Anterior cingulate cortex (tissue), 58 donors: ENCODE measurements around the gene TUBB2A.
A peak's percentile ranks its signal among the peaks of the same experiment; 100 is the strongest.
"Not testable (repeated sequence)": the region's sequence is repeated elsewhere in the genome, so short reads cannot be mapped to it uniquely, and the experiment has no call there.

ENCODE experiments used
- DNase-seq, 58 donors: peaks; one replicate each; lab custom pipeline; 2025; lab: John Stamatoyannopoulos, UW

The TUBB2A gene

DNA sequence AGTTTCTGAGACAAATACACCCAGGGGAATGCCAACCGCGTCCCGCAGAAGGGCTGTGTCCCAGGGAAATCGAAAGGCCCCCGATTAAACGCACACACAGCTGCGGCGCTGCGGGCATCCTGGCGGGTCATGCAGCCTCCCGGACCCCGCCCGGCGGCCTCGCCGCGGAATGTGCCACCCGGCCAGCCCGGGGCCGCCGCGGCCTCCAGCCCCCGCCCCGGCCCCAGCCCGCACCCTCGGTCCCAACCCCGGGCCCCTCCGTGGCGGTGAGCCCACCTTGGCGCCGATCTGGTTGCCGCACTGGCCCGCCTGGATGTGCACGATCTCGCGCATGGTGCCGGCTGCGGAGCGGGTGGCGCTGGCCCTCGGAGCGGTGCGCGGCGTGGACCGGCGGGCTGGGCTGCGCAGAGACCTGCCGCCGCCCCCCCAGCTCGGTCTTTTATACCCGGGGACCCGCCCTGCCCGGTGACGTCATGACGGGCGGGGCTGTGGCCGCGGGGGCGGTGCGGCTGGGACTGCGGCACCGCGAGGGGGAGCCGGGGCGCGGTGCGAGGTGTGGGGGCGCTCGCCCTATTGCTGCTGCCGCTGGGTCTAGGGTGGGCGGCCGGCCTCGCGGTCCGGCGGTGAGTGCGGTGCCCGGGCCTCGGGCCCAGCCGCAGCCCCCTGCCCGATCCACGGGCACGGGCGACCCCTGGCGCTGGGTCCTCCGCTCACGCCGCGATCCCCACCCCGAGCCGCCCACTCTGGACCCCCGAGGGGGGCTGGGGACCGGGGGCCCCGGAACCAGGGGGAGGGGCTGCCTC, at the start of gene TUBB2A:
Gene TUBB2A, minus strand, starts transcription at position 414 of the 803 bp plus-strand sequence. Its CDS starts 81 bp downstream, at position 333.
- peak in 55 of 58 donors; percentile 27 to 94 (median 78) for DNase-seq

DNA sequence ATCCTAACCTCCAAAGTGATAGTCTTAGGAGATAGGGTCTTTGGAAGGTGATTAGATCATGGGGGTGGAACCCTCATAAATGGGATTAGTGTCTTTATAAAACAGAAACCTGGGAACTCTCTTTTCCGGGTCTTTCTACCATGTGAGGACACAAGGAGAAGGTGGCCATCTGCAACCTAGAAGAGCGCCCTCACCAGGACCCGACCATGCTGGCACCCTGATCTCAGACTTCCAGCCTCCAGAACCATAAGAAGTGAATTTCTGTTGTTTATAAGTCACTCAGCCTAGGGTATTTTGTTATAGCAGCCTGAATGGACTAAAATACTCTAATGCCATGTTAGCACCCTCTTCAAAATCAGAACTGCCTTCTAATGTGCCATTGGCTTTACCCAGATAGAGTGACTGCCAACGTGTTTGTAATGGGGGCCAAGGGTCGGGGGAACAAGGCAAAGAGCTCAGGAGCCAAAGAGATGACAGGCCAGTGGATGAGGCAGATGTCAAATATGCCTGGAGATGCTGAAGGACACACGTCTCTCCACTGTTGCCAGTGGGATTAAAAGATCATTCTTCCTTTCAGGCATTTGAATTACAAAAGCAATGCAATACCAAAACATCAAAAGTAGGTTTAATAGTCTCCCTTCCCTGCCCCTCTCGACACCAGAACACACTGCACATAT, 49.1 kb upstream of the TUBB2A start:
- no peak for DNase-seq

DNA sequence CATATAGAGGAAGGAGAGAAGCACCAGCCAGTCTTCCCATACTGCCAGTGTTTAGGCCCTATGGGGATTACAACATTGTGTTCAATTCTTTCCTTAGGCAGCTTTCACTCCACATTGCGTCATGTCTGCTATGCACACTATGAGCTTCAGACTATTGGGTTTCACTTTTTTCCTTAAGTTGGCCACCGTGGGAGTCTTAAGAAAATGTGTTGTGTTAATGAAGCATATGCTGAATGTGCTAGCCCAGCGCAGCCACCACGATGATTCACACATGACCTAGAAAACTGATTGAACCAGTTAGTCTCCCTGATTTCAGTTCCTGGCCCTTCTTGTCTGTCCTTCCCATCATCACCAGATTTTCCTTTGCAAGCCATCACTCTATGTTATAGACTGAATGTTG, 48.6 kb upstream of the TUBB2A start:
- peak in 6 of 58 donors; percentile 5 to 53 (median 18) for DNase-seq

DNA sequence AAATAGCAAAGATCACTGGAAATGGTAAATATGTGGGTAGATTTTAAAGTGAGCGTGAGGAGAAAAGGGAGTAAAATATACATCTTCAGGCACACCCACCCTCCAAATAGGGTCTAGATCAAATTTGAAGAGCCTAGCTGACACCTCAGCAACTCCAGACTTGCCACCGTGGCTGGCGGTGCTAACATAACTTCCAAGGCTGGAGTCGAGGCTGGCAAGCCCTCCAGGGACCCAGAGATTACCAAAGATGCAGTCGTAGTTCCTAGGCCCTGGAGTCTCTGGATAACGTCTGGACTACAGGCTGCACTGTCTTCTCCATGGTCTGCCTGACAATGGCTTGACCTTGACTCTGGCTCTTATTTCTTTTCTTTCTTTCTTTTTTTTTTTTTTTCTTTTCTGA, 47.6 kb upstream of the TUBB2A start:
- DNase-seq = no peak

DNA sequence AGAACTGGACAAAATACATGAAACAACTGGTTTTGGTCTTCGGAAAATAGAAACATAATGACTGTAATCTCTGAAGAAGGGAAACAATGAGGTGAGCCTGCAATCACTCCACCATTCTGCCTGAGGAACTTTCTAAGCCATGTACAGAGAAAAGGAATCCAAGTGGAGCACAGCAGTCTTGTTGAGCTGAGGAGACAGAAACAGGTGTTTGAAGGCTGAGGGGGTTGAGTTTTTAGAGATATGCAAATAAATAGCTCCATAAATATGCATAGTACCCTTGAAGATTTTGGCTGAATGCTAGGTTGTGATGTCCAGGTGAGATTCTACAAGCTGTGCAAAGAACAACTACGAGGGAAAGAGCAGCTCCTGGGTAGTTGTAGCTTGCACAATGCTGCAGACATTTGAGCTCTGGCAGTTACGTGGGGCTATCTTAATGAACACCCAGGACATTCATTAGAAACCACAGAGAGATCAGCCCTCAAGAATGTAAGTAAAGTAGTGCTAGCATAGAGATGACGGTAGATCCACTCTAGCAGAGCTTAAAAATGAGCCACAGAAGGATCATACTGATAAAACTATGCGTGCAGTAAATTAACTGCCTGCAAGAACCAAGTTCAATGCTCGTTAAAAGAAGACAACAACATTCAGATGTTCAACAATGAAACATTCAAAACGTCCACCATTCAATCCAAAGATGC, 45.8 kb upstream of the TUBB2A start:
- DNase-seq = no peak

DNA sequence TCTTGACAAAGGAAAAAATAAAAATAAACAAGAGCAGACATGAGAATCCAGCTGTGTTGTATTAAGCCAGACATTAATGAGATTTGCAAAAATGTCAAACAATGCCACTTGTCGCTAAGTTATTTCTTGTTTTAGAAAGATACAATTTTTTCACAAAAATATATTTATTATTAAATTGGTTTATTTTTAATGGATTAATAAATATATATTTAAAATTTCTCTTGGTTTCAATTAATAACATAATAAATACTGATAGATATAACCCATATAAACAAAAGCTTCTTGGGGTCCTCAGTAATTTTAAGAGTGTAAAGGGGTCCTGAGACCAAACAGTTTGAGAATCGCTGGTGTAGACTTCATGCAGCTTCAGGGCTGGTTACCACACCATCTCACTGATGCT, 44.0 kb upstream of the TUBB2A start:
- DNase-seq = no peak

DNA sequence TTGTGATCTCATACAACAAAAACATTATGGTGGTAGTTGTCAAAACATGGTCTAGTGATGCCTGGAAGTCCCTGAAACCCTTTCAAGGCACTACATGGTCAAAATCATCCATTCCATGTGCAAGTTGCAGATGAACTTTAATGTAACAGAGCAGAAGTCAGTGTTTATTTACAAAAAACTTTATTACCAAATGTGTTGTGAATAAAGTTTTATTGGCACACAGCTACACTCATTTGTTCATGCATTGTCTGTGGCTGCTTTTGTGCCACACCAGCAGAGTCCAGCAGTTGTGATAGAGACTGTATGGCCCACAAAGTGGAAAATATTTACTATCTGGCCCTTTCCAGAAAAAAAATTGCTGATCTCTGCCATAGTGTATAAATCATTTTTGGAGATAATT, 43.3 kb upstream of the TUBB2A start:
- no peak for DNase-seq

DNA sequence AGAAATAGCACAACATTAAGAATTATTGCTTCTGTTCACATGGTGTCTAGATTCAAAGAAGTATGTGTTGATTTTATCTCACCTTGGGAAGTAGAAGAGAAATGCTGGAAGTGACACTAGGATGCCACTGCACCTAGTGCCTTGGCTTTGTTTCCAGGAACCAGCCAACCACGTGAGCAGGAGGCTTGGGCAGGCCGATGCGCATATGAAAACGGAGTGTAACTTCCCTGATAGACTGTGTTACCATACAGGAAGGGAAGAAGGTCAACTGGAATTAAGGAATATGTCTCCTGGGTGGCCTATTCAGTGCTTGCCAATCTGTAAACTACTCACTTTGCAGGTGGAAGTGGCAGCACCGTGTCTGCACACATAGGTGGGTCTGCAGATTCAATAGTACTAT, 42.0 kb upstream of the TUBB2A start:
- DNase-seq = no peak

DNA sequence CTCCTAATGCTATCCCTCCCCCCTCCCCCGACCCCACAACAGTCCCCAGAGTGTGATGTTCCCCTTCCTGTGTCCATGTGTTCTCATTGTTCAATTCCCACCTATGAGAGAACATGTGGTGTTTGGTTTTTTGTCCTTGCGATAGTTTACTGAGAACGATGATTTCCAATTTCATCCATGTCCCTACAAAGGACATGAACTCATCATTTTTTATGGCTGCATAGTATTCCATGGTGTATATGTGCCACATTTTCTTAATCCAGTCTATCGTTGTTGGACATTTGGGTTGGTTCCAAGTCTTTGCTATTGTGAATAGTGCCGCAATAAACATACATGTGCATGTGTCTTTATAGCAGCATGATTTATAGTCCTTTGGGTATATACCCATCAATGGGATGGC, 40.4 kb upstream of the TUBB2A start:
- not testable (repeated sequence) for DNase-seq

DNA sequence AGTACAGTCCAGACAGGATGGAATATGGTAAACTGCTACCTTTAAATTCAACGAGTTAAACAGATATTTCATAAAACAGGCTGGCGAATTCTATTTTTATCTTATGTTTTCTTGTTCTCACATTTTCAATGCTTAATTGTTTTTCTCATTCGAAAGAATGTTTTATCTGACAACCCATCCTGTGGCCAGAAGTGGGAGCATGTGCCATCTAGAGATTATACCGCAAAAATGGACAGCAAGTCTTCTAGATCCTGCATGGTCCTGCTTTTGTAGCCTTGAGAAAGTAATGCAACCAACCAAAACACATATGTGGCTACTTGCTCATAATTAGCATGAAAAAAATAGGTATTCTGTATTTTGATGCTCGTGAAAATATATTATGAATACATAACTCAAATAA, 39.4 kb upstream of the TUBB2A start:
- DNase-seq = no peak

DNA sequence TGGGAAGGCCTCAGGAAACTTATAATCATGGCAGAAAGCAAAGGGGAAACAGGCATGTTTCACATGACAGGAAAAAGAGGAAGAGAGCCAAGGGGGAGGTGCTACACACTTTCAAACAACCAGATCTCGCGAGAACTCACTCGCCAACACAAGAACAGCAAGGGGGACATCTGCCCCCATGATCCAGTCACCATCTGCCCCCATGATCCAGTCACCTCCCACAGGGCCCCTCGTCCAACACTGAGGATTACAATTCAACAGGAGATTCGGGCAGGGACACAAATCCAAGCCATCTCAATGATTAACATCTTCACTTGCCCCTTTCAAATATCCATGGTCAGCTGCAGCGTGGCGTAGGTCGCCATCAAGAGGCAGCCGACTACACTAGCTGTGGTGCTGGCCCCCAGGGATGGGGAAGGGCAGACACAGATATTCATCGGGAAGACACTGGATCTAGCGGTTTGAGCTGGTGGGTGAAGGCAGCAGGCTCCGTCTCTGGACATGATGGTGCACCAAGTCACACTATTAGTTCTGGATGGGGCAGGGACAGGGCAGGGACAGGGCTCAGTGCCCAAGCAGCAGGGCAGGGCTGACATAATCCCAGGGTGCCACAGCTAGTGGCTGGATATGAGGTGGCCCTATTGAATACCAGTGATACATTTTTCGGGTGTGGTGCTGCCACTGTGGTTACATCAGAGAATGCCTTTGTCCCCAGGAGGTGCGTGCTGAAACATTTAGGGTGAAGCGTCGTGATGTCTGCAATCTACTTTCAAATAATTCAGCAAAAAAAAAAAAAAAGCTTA, 38.6 kb upstream of the TUBB2A start:
- DNase-seq = peak in 26 of 58 donors; percentile 13 to 67 (median 40)

DNA sequence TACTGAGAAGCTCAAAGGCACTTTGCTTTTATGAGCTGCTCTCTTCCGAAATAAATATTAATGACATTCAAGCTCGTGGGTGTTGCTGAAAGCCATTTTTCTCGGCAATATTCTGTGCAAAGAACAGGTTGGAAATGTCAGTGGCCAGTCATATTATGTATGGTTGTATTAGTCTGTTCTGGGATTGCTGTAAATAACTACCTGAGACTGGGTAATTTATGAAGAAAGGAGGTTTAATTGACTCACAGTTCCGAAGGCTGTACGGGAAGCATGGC, 38.0 kb upstream of the TUBB2A start:
- no peak for DNase-seq

DNA sequence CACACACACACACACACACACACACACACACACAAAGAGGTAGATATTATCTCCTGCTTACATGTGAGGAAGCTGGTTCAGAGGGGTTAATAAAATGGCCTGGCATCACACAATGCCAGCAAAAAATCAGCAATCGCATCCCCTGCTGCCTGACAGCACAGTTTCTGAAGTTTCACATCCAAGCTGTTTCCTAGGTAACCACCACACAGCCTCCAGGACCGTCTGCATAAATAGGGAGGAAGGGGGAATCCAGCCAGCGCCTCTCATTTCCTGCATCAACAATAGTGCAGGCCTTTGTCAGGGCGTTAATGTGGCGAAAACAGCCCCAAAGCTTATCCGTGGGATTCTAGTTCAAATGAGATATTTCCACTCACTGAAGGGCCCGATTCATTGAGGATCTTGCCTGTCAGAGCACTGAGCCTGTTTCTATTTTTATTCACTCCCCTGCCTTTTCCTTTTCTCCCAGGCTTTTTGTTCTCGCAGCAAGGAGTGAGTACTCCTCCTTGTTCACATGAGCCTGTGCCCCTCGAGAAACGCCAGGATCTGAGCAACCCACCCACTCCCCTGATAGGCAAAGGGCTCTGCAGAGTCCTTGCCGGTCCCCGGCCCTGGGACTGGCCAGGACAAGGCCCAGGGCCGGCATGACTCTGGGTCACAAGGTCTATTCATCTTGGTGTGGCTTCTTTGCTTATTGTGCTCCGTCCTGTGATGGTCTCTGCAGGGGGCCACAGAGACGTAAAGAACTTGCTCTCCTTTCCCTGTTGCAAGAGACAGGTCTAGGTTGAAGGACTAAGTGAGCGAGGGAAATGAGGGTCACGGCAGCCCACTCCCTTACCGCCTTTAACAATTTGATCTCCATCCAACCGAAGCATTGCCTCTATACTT, 37.4 kb upstream of the TUBB2A start:
- DNase-seq = peak in 57 of 58 donors; percentile 25 to 97 (median 75)

DNA sequence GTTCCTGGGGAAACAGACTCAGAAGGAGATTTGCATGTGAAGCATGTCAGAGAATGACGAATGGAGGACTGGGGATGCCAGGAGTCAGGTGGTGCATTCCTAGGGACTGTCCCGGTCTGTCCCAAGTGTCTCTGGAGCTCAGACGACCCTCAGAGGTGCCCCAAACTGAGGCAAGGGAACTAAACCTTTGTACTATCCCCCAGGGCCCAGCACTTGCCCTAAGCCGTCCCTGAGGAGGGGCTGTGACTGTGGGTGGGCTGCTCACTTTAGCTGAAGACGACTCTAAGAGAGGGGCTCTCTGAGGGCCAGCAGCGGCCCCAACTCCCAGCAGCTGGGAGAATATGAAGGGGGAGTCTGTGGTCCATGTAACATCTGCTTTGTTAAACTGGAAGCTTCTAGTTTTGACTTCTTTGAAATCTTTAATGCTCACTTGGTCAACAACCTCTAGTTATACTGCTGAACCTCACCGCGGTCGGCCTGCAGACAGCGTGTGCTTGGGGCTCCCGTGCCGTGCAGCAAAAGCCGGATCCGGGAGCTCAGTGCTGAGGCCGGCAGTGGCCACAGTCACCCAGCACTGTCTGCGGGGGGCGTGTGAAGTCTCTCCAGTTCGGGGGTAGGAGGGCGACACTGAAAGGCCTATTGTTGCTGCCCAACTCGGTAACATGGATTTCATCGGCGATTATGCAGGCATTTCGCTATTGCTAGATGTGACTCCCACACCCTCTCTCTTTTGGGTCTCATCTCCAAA, 35.9 kb upstream of the TUBB2A start:
- DNase-seq = peak in 14 of 58 donors; percentile 7 to 28 (median 11)

DNA sequence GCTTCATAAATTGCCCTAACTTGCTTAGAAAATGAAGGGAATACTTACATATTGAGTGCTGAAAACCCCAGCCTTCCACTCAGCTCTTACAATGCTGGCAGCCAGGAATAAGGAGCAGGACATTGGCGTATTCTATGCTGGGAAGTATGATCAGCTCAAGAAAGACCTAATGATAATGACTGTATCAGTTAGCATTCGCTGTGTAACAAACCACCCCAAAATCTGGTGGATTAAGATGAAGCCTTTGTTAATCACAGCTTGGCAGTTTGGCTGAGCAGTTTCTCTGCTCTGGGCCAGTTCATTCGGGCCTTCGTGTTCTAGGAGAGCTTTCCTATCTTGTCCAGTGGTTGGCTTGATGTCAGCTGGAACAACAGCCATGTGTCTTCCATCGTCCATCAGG, 33.4 kb upstream of the TUBB2A start:
- DNase-seq = no peak

DNA sequence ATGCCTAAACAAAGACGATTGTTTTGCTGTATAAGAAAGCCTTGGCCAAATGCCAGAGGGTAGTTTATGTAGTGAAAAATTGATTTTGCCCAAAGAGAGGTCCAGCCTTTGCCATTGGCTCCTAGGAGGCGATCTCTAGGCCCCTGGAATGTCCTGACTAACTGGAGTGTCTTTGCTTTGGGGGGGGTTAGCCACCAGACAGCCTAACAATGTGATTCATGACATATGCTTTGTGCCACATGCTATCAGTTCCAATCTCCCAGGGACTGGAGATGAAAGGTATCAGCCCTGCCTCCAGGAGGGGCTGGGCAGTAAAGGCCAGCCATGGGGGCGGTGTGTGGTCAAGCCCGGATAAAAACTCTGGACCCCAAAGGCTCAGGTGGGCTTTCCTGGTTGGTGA, 32.7 kb upstream of the TUBB2A start:
- no peak for DNase-seq

DNA sequence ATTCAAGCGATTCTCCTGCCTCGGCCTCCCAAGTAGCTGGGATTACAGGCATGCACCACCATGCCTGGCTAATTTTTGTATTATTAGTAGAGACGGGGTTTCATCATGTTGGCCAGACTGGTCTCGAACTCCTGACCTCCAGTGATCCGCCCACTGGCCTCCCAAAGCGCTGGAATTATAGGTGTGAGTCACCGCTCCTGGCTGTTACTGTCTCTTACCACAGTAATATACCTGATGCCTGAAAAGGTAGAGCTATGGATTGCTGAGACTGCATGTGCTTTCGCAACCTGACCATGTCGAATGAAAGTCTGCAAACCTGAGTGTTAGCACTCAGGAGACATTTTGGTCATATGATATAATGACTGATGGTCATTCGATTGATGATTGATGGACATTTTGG, 31.8 kb upstream of the TUBB2A start:
- DNase-seq = not testable (repeated sequence)

DNA sequence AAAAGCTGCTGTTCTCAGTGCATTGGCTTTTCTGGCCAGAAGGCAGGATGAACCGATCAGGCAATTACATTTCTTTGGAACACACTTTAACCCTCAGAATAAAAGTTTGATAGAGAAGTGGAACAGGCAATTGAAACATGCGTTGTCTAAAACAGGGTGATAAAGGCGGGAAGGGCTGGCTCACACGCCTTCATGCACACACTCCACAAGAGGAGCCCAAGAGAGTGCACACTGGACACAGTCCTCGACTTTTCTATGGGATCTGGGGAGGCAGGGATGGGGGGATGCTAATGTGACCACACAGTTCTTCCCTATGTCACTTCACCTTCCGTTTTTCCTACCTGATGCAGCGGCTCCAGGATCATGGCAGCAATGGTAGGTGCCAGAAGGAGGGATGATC, 30.9 kb upstream of the TUBB2A start:
- DNase-seq = no peak

DNA sequence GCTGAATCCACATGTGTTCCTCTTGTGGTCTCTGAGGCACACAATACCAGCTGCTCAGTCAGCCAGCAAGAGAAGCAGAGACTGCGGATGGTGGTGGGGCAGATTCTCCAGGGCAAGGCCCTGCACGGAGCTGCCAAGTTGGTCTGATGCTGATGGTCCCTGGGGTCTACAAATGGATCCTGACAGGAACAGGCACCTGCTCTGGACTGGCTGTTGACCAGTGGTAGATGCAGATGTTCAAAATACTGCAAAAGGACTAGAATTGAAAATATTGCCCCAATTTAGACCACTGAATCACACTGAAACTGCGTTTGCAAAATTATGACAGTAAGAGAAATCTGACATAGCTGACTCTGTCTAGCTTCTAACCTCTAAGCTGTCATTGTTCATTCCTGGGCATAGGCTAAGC, 29.6 kb upstream of the TUBB2A start:
- DNase-seq = no peak
